Mononuclear cell (primary cell): ENCODE data around the gene ANKRD6. TPM values are rescaled to one million over a fixed set of nuclear protein-coding genes. Genes with fewer than 3 reads are reported as not detected.

Experiments used
- H3K27me3 ChIP-seq: 2 replicates; pipeline ENCODE4 v1.6.0; 2011; ENCODE audit warnings: low read length, control low read depth; ENCODE audit not compliant: insufficient read depth
- H3K4me1 ChIP-seq: 2 replicates; pipeline ENCODE4 v1.5.1; 2011; ENCODE audit warnings: mild to moderate bottlenecking, low read length, control low read depth; ENCODE audit not compliant: insufficient read depth
- H3K4me3 ChIP-seq: 2 replicates; pipeline ENCODE4 v1.5.1; 2011; ENCODE audit warnings: mild to moderate bottlenecking, low read length, moderate library complexity
- H3K9me3 ChIP-seq: 2 replicates; pipeline ENCODE4 v1.5.1; 2011; ENCODE audit warnings: low read depth, mild to moderate bottlenecking, control low read depth, low read length
- total RNA-seq: library from RNA; depleted of rRNA; stranded (reverse); fragments of >200 nt; gene quantifications from one replicate; pipeline ENCODE4 v1.2.3, GENCODE V29; 2012

ANKRD6 gene
- total RNA-seq, 1 donor, result 1.8 TPM

DNA sequence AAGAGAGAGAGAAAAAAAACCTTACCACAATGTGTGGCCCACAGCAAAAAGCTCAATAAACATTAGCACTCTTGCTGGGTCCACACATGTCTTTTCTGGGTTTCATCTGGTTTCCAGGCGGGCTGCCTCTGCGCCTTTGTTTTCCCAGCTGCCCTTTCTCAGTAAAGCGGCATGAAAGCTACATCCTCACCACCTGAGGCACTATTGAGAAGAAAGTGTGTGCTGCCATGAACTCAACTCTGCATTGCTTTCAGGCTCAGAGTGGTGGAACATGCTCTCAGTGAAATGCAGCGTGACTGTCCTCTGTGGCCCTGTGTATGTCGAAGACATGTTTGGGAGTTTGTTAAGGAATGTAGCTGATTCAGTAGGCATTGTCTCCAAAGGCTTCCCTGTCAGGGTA, 103.3 kb downstream of the ANKRD6 start:
- no peaks in the 10 kb centered on the region for H3K9me3 ChIP-seq
- H3K4me1 ChIP-seq, result no peaks in the 10 kb centered on the region
- no peaks in the 10 kb centered on the region for H3K27me3 ChIP-seq
- no peak overlapping the region for H3K4me3 ChIP-seq

DNA sequence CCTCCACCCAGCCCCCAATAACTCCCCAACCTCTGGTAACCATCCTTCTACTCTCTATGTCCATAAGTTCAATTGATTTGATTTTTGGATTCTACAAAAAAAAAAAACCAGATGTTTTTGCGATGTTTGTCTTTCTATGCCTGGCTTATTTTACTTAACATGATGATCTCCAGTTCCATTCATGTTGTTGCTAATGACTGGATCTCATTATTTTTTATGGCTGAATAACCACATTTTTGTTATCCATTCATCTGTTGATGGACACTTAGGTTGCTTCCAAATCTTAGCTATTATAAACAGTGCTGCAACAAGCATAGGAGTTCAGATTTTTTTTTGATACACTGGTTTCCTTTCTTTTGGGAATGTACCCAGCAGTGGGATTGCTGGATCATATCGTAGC, 106.8 kb downstream of the ANKRD6 start:
- H3K4me1 ChIP-seq, result no peaks in the 10 kb centered on the region
- H3K27me3 ChIP-seq, result no peaks in the 10 kb centered on the region
- H3K9me3 ChIP-seq, result no peaks in the 10 kb centered on the region
- H3K4me3 ChIP-seq, result no peak overlapping the region

DNA sequence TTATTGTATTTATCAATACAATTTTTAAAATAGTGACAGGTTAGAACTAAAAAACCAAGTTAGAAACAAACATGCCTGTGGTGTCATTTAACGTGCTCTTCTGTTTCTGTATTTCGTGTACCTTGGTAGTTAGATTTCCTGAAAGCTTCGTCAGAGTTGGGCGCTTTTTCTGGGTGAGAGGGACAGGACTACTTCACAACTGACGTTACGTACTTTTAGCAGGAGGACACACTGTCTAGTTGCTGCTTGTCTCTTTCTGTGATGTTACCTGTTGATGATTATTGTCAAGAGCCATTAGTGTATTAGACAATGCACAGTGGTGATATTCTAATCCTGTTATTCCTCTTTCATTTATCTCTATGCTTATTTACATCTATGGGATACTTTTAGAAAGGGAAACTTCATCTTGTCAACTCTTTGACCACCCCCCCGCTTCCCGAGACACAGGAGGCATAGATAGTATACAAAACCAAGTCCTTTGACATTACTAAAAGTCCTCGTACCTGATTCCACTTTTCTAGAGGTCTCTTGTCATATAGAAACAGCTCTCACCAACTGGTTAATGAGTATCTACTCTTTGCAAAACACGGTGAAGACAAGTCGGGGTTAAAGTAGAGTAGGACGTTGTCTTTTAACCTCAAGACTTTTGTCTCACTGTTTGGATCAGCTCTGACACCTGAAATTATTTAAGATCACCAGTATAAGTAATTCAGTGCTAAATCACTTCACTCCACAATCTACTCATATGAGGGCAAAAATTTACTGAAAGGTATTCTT, 109.3 kb downstream of the ANKRD6 start:
- Histone ChIP-seq H3K27me3 (no peaks in the 10 kb centered on the region), H3K4me1 (no peaks in the 10 kb centered on the region)

DNA sequence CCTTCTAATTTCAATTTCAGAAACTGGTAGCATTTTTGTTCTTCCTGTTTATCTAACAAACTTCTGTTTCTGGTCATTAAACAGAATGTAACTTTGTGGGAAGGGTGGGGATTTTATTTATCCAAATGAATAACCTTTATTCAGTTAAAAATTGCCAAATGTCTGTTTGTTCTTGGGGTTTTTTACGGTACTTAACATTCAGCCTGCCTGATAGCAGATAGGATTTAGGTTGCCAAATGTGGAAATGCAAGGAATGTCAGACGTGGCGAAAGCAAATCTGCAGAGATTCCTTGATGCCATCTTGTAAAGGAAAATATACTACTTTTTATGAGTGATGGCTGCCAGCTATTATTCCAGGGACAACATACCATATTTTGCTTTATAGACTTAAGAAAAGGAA, 109.9 kb downstream of the ANKRD6 start:
- no peaks in the 10 kb centered on the region for H3K27me3 ChIP-seq
- no peaks in the 10 kb centered on the region for H3K9me3 ChIP-seq
- H3K4me3 ChIP-seq, result no peak overlapping the region
- no peaks in the 10 kb centered on the region for H3K4me1 ChIP-seq

More for the DNA sequence above, 109.3 kb downstream of the ANKRD6 start:
- Histone ChIP-seq H3K4me3 (no peak overlapping the region), H3K9me3 (no peaks in the 10 kb centered on the region)

DNA sequence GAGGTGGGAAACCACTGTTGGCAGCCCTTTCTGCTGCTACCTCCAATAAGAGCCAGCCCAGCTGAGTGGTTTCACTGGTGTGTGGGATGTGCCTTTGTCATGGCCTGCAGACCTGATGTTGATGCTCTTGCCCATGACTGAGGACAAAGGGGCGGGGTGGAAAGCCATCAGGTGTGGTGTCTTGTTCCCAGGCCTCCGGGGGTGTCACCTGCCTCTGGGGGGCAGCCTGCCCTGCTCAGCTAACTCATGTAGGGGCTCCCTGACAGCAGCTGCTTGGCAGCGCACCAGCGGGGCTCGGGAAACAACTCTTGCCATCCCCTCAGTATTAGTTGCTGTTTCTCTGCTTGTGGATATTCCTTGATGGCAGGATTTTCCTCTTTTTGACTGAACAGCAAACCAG, 114.3 kb downstream of the ANKRD6 start:
- Histone ChIP-seq H3K9me3 (no peaks in the 10 kb centered on the region), H3K4me1 (no peaks in the 10 kb centered on the region), H3K27me3 (no peaks in the 10 kb centered on the region), H3K4me3 (no peak overlapping the region)

DNA sequence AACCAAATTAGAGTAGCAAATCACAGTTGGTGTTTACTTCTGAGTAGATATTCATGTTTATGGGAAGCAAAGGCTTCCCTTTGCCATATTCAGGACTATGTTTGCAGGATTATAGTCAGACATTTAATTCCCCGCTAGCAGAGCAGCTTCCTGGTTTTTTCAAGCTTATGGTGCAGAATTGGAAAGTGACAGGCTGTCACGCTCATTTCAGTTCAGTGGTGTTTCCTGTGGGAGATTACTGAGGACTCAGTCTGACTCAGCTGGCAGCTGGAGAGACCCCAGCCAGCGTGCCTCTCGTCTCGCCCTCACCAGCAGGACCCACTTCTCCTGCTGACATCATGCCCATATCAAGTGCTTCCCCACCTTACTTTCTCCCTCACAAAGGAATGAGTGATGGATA, 120.5 kb downstream of the ANKRD6 start:
- no peaks in the 10 kb centered on the region for H3K4me1 ChIP-seq
- no peaks in the 10 kb centered on the region for H3K27me3 ChIP-seq
- H3K9me3 ChIP-seq, result no peaks in the 10 kb centered on the region
- no peak overlapping the region for H3K4me3 ChIP-seq

DNA sequence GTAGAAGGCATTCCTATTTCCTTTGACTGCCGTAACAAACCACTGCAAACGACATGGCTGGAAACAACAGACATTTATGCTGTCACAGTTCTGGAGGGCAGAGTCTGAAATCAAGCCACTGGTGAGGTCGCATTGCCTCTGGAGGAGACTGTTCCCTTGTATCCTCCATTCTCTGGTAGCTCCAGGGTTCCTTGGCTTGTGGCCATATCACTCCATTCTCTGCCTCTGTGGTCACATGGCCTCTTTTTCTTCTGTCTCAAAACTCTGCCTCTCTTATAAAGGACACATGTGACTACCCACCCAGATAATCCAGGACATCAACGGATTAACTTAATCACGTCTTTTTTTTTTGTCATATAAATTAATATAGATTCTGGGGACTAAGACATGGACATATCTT, 121.2 kb downstream of the ANKRD6 start:
- no peaks in the 10 kb centered on the region for H3K9me3 ChIP-seq
- H3K4me1 ChIP-seq, result no peaks in the 10 kb centered on the region
- H3K27me3 ChIP-seq, result no peaks in the 10 kb centered on the region
- H3K4me3 ChIP-seq, result no peak overlapping the region

DNA sequence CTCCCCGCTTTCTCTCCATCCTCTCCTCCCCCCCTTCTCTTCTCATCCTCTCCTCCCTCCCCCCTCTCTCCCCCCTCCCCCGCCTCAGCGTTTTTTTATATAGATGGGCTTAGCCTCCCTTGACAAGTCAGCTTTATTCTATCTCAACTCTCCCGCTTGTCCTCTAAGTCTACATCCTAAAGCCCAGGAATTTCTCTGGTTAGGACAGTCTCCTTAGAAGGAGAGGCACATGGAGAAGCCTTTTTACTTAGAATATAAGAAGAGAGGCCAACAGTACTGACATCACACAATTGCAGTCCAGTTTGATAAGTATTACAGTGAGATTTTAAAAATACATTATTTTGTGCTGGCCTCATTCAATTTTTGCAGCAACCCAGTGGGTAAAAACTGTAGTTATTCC, 122.1 kb downstream of the ANKRD6 start:
- Histone ChIP-seq H3K9me3 (no peaks in the 10 kb centered on the region), H3K27me3 (no peaks in the 10 kb centered on the region), H3K4me3 (no peak overlapping the region), H3K4me1 (no peaks in the 10 kb centered on the region)

DNA sequence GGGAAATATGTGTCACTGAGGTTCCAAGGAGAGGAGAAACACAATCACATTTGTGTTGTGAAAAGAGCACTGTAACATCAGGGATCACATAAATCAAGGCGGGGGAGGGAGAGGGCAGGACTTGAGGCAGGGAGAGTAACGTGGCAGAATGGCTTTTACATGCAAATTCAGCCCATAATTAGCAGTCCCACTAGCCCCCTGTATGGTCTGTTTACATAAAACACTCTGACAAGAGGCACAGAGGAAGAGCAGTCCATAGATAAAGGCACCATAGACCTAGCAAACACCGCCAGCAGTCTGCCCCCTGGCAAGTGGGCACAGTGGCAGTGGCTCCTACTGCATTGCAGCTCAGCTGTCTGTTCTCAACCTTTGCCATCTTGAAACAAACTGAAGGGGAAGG, 122.9 kb downstream of the ANKRD6 start:
- no peaks in the 10 kb centered on the region for H3K4me1 ChIP-seq
- H3K9me3 ChIP-seq, result no peaks in the 10 kb centered on the region
- no peak overlapping the region for H3K4me3 ChIP-seq
- H3K27me3 ChIP-seq, result no peaks in the 10 kb centered on the region

DNA sequence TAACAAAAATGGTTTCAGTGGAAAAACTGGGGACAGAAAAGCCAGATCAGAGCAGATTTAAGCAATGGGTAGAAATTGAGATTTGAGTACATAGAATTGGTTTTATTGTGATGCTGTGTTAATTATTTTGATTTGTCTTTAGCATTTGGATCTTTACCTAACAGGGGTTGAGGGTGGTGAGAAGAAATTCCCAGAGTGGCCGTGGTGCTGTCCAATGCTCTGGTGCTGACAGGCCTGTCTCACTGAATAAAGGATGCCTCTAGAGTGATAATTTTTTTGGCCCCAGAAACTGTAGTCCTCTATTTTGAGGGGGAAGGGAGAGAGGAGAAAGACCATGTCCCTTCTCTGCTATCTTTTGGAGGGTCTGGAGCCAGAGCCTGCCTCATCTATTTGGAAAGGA, 126.5 kb downstream of the ANKRD6 start:
- H3K4me1 ChIP-seq, result no peaks in the 10 kb centered on the region
- no peak overlapping the region for H3K4me3 ChIP-seq
- no peaks in the 10 kb centered on the region for H3K27me3 ChIP-seq
- no peaks in the 10 kb centered on the region for H3K9me3 ChIP-seq

DNA sequence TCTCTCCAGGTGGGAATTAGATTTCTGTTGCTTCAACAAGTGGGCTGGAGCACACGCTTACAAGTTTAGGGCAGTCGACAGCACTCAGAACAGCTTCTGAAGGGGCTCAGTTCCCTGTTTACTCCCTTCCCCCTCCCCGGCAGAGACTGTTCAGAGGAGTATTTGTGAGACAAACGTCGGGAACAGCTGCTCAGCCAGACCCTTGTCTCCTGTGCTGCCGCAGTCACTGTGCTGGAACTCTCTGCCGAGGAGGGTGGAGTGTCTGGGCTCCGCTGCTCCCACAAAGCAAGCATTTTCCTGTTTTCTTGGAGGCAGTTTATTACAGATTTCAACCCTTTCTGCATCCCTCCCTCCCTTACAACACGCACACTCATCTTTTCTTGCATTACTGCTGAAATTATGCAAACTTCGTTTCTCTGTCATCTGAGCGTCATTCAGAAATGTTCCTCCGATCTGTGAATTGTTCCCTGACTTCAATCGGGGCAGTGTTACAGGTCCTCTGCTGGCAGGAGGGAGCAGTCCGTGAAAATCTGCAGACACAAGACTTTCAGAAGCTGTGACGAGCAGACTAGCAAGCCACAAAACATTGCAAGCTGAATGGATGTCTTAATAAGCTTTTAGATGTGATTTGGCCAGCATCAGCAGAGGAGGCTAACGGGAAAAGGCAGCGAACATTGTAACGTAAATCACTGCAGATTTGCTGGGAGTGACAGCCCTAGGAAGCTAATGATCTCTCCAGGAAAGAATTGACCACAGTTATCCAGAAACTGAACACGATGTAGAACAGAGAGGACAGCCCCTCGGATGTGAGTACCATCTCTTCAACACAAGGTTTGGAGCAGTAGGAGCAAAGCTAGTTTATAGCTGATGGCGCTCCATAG, 129.4 kb downstream of the ANKRD6 start:
- Histone ChIP-seq H3K4me1 (no peaks in the 10 kb centered on the region), H3K4me3 (no peak overlapping the region), H3K27me3 (no peaks in the 10 kb centered on the region), H3K9me3 (no peaks in the 10 kb centered on the region)

DNA sequence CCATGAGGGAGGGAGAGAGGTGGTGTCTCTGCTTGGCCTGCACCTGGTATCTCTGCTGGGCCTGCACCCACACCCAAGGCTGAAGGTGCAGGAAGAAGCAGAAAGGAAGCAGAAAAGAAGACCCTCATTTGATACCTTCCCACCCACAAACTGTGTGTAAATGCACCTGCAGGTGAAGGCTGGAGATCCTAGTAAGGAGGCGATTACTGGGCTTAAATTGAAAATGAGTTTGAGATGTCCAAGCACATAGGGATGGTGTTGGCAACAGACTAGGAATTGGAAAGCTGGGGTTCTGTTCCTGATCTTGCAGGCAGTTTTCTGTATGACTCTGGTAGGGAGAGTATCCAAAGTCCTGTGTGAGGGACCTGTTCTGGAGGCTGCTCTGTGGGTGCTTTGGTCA, 130.9 kb downstream of the ANKRD6 start:
- Histone ChIP-seq H3K9me3 (no peaks in the 10 kb centered on the region), H3K27me3 (no peaks in the 10 kb centered on the region), H3K4me1 (no peaks in the 10 kb centered on the region), H3K4me3 (no peak overlapping the region)

DNA sequence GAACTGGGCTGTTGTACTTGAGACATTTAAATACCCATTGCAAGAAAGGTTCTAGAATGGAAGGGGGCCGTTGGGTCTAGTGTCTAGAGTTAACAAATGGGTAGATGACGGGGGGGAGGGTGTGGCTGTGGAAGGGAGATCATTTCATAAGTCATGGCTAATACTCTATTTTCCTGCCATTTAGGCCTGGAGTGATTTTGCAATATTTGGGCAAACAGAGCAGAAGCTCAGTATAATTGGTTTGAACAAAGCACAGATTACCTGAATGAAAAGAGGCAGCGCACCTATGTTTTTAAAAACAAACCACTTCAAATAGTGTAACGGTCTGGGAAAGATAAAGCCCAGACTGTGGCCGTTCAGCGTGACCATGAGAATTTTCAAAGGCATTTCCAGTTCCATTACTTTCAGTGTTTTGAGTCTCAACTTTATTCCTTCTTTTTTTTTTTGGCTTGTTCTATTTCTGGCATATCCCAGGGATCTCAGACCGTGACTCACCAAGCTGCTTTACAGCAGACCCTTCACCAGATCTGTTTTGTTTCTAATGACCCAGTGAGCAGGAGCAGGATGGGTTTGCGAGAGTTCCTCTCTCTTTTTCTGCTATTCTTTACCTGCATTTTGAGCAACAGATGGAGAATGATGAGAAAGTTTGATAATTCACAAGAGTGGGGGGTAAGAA, 131.9 kb downstream of the ANKRD6 start:
- Histone ChIP-seq H3K4me1 (no peaks in the 10 kb centered on the region), H3K27me3 (no peaks in the 10 kb centered on the region), H3K9me3 (no peaks in the 10 kb centered on the region), H3K4me3 (no peak overlapping the region)

DNA sequence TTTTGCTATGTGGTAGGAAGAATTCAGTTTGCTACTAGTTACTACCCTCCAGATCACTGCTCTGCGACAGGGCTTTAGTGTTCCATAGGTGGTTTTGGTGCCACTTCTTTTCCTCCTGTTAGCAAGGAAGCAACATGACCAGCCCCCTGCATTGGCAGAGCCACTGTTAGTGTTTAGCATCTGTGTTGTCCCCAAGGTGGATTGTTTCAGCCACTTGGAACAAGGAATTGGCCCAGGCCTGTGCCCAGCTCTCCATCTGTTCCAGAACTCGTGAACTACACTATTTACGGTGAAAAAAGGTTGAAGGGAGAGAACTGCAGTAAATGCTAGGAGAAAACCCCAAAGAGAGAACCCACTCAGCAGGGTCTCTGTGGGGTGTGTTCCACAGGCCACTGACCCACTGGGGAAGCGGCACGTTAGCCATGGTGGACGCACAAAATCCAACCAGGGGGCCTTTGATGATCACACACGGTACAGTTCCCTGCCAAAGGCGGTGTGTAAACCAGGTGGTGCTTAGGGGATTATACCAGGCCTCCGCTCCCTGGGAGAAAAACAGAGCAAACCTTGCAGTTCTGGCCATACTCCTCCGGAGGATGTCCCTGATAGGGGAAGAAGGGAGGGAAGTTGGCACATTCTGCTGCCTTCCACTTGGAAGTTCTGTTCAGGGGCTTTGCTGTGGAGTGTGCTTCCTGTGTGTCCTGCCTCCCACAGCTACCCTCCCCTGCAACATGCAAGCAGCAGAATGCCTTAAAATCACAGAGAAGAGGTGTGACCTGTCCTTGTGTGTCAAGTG, 133.3 kb downstream of the ANKRD6 start:
- no peak overlapping the region for H3K4me3 ChIP-seq
- no peaks in the 10 kb centered on the region for H3K27me3 ChIP-seq
- H3K4me1 ChIP-seq, result no peaks in the 10 kb centered on the region
- no peaks in the 10 kb centered on the region for H3K9me3 ChIP-seq
